ENCODE results near the gene EML5. TPM values are rescaled to one million over a fixed set of nuclear protein-coding genes. Genes with fewer than 3 reads are reported as not detected.

EML5 gene
- total and polyA plus RNA-seq, 12 donors: 1.8 to 17.3 (median 6.3) TPM

DNA sequence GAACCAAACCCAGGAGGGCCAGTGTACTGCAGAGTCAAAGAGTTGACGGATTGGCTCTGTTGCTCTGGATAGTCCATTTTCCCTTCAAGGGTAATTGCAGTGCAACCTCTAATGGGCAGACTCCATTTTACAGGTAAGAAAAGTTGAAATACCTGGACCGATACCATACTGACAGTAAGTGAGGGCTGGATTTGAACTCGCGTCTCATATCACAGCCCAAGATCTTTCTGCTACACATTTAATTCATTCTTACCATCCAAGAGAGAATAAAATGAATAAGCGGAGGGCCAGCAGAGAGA lies 230.3 kb downstream of the EML5 start:
- H3K27ac ChIP-seq: peak overlapping the region in 2 of 5 donors; percentile 93

More for the DNA sequence above, 230.3 kb downstream of the EML5 start:
- Histone ChIP-seq H3K27me3 (no peaks in the 10 kb centered on the region), H3K4me1 (replicated peaks in 1 of 2) (peaks cover 11 to 34% of the 10 kb centered on the region in 2 donors), H3K4me3 (peak overlapping the region in 3 of 4 donors; percentile 27 to 87 (median 74)), H3K36me3 (replicated peaks in 1 of 2) (peaks cover 0 to 8% of the 10 kb centered on the region in 2 donors), H3K9me3 (replicated peaks in 1 of 3) (no peaks in the 10 kb centered on the region)
- WGBS, 4 donors: 26 to 27% (median 27%) methylated on average over 5 of the region's 5 CpGs
- intact Hi-C loops (cut with DNase I): no loop called here
- TF ChIP-seq POLR2A (IDR thresholded peaks at IDR 0.05): no peak
- TF ChIP-seq, protein P1, sequence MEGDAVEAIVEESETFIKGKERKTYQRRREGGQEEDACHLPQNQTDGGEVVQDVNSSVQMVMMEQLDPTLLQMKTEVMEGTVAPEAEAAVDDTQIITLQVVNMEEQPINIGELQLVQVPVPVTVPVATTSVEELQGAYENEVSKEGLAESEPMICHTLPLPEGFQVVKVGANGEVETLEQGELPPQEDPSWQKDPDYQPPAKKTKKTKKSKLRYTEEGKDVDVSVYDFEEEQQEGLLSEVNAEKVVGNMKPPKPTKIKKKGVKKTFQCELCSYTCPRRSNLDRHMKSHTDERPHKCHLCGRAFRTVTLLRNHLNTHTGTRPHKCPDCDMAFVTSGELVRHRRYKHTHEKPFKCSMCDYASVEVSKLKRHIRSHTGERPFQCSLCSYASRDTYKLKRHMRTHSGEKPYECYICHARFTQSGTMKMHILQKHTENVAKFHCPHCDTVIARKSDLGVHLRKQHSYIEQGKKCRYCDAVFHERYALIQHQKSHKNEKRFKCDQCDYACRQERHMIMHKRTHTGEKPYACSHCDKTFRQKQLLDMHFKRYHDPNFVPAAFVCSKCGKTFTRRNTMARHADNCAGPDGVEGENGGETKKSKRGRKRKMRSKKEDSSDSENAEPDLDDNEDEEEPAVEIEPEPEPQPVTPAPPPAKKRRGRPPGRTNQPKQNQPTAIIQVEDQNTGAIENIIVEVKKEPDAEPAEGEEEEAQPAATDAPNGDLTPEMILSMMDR (IDR thresholded peaks at IDR 0.05): no peak
- no peak for DNase-seq

Small RNA genes lying within 50 kb of the gene (small RNA-seq; reads per million reads assigned to genes)
- 0 reads per million in 2 donors for gene RF00019
- 0 reads per million in 2 donors for gene RNU4-92P

Other genes with a start within 250 kb of the EML5 start
- gene PTPN21, start 237.9 kb downstream of the EML5 start, total RNA-seq: 10 to 100 TPM in 7 of 9 donors, 1 to 10 TPM in 2; 8.4 to 21.3 (median 13.5) TPM
- 1 to 10 TPM; 3.7 to 9.1 (median 5.6) TPM for gene PTPN21, start 237.9 kb downstream of the EML5 start, polyA plus RNA-seq
- gene ZC3H14, start 229.9 kb downstream of the EML5 start, total RNA-seq: 10 to 100 TPM; 36.9 to 91.6 (median 55.1) TPM
- 10 to 100 TPM; 26.5 to 58.0 (median 43.7) TPM for gene ZC3H14, start 229.9 kb downstream of the EML5 start, polyA plus RNA-seq
- gene TTC8, start 31.7 kb upstream of the EML5 start, total RNA-seq: 100 to 1,000 TPM in 1 of 9 donors, 10 to 100 TPM in 8; 40.4 to 184 (median 74.2) TPM
- gene TTC8, start 31.7 kb upstream of the EML5 start, polyA plus RNA-seq: 10 to 100 TPM; 53.5 to 68.5 (median 62.3) TPM